Measurements from ENCODE around the gene WDR19.
"Not testable (repeated sequence)": the region's sequence is repeated elsewhere in the genome, so short reads cannot be mapped to it uniquely, and the experiment has no call there.

The WDR19 gene

GRCh38 chr4:39181905-39182638, at the start of gene WDR19:
Gene WDR19 (plus strand): TSS chr4:39182529. CDS start chr4:39182558, 29 bp downstream.
- peak; percentile 90 for DNase-seq

- no peak for DNase-seq
These were observed 48.7 kb upstream of the WDR19 start for GRCh38 chr4:39133623-39134022.

- no peak for DNase-seq
These were observed 47.5 kb upstream of the WDR19 start for GRCh38 chr4:39134683-39135306.

GRCh38 chr4:39138227-39138626, 44.1 kb upstream of the WDR19 start:
- not testable (repeated sequence) for DNase-seq

- no peak for DNase-seq
These were observed 36.1 kb upstream of the WDR19 start for GRCh38 chr4:39146211-39146610.

- DNase-seq, result no peak
These were observed 28.3 kb upstream of the WDR19 start for GRCh38 chr4:39154009-39154408.

GRCh38 chr4:39157520-39157919, 24.8 kb upstream of the WDR19 start:
- no peak for DNase-seq

GRCh38 chr4:39166177-39166576, 16.2 kb upstream of the WDR19 start:
- DNase-seq, result no peak

GRCh38 chr4:39166669-39167068, 15.7 kb upstream of the WDR19 start:
- DNase-seq, result no peak

- no peak for DNase-seq
These were observed 12.9 kb upstream of the WDR19 start for GRCh38 chr4:39169426-39169825.

- DNase-seq, result no peak
These were observed 12.0 kb upstream of the WDR19 start for GRCh38 chr4:39170301-39170700.

- DNase-seq, result no peak
These were observed 3.6 kb upstream of the WDR19 start for GRCh38 chr4:39178706-39179105.

- DNase-seq, result no peak
These were observed 2.6 kb upstream of the WDR19 start for GRCh38 chr4:39179681-39180080.

GRCh38 chr4:39180629-39181028, 1.7 kb upstream of the WDR19 start:
- DNase-seq, result not testable (repeated sequence)

GRCh38 chr4:39181520-39181904, 817 bp upstream of the WDR19 start:
- DNase-seq, result no peak

GRCh38 chr4:39201963-39202362, 19.6 kb downstream of the WDR19 start:
- no peak for DNase-seq

GRCh38 chr4:39204543-39204942, 22.2 kb downstream of the WDR19 start:
- no peak for DNase-seq

GRCh38 chr4:39205000-39205399, 22.7 kb downstream of the WDR19 start:
- DNase-seq, result no peak

GRCh38 chr4:39205476-39205875, 23.1 kb downstream of the WDR19 start:
- DNase-seq, result no peak

GRCh38 chr4:39227906-39228305, 45.6 kb downstream of the WDR19 start:
- no peak for DNase-seq

- DNase-seq, result no peak
These were observed 46.0 kb downstream of the WDR19 start for GRCh38 chr4:39228377-39228776.

- no peak for DNase-seq
These were observed 48.1 kb downstream of the WDR19 start for GRCh38 chr4:39230462-39230861.

GRCh38 chr4:39231660-39232059, 49.3 kb downstream of the WDR19 start:
- DNase-seq, result no peak

GRCh38 chr4:39232100-39232499, 49.8 kb downstream of the WDR19 start:
- no peak for DNase-seq

GRCh38 chr4:39233114-39233513, 50.8 kb downstream of the WDR19 start:
- DNase-seq, result no peak
